WTC11 (cell line): ENCODE results near the gene TUBA3D.
"Not testable (repeated sequence)": the region's sequence is repeated elsewhere in the genome, so short reads cannot be mapped to it uniquely, and the experiment has no call there.

ENCODE experiments used
- CREM ChIP-seq: sonication (generic); formaldehyde crosslinking; IDR thresholded peaks from 2 replicates; pipeline ENCODE4 v1.8.1; 2022; ENCODE audit warnings: mild to moderate bottlenecking, missing genetic modification reagents, moderate library complexity
- TEAD4 ChIP-seq: sonication (generic); formaldehyde crosslinking; IDR thresholded peaks from 2 replicates; pipeline ENCODE4 v1.8.0; 2022; ENCODE audit warnings: mild to moderate bottlenecking, missing genetic modification reagents
- TF ChIP-seq, protein P1 (sequence below): sonication (generic); formaldehyde crosslinking; IDR thresholded peaks from 2 replicates; pipeline ENCODE4 v1.8.1; 2022; ENCODE audit warnings: mild to moderate bottlenecking, missing genetic modification reagents, moderate library complexity, borderline replicate concordance
- TF ChIP-seq, protein P2 (sequence below): fragments of 200-600 bp; IDR thresholded peaks from 2 replicates; pipeline ENCODE4 v1.8.0; 2022; ENCODE audit warnings: antibody characterized with exemption

DNA sequence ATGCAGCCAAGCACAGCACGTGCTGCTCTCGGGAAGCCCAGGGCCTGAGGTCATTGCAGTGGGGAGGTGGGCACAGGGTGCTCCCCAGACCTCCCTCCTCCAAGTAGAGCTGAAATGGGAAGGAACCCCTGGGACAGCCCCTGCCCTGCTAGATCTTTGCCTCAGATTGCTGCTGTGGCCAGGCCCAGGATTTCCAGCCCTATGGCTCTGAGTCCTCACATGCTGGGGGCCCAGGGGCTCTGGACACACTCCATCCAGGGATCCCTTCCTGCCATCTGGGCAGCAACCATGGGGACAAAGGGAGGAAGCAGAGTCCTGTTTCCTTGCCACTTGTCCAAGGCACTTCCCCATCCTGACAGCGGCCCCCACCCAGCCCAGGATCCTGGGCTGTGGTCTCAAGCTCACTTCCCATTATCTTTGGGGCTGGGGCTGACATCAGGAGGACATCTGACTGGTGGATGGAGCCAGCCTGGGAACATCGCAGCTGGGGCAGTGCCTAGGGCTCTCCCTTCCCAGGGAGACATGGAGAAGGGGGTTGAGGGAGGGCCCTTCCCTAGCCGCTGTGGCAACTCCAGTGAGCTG is 54.0 kb downstream of the TUBA3D start:
- TF ChIP-seq, protein P1, sequence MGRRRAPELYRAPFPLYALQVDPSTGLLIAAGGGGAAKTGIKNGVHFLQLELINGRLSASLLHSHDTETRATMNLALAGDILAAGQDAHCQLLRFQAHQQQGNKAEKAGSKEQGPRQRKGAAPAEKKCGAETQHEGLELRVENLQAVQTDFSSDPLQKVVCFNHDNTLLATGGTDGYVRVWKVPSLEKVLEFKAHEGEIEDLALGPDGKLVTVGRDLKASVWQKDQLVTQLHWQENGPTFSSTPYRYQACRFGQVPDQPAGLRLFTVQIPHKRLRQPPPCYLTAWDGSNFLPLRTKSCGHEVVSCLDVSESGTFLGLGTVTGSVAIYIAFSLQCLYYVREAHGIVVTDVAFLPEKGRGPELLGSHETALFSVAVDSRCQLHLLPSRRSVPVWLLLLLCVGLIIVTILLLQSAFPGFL (CRISPR knock-in tag), result not testable (repeated sequence)
- TF ChIP-seq, protein P2, sequence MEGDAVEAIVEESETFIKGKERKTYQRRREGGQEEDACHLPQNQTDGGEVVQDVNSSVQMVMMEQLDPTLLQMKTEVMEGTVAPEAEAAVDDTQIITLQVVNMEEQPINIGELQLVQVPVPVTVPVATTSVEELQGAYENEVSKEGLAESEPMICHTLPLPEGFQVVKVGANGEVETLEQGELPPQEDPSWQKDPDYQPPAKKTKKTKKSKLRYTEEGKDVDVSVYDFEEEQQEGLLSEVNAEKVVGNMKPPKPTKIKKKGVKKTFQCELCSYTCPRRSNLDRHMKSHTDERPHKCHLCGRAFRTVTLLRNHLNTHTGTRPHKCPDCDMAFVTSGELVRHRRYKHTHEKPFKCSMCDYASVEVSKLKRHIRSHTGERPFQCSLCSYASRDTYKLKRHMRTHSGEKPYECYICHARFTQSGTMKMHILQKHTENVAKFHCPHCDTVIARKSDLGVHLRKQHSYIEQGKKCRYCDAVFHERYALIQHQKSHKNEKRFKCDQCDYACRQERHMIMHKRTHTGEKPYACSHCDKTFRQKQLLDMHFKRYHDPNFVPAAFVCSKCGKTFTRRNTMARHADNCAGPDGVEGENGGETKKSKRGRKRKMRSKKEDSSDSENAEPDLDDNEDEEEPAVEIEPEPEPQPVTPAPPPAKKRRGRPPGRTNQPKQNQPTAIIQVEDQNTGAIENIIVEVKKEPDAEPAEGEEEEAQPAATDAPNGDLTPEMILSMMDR, result not testable (repeated sequence)
- not testable (repeated sequence) for TF ChIP-seq TEAD4 (CRISPR knock-in tag); CREM
